NOMO-1 (cell line): ENCODE data around the gene GNAZ.
"Not testable (repeated sequence)": the region's sequence is repeated elsewhere in the genome, so short reads cannot be mapped to it uniquely, and the experiment has no call there.

Source experiments
- DNase-seq, 2 experiments: peaks; one replicate each; lab custom pipeline; 2025; ENCODE audit not compliant: unreplicated experiment in 2 of 2; lab: John Stamatoyannopoulos, UW

The GNAZ gene

GRCh38 chr22:23042179-23042578, 28.1 kb upstream of the GNAZ start:
- DNase-seq, result no peak

DNA sequence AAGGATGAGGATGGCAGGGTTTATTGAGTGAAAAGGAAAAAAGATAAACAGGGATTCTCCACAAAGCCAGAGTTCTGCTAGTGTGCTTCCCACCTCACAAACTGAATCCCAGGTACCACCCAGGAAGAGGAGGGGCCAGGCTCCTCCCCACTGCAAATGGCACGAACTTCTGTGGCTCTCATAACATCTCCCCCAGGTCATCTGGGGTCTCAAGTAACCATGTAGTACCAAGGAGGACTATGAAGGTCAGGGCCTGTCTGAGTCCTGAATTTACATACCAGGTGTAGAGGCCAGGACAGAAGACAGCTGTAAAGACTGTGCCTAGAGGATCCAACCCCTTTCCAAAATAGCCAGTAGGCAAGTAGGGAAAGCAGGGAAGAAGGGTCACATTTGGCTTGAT, 25.7 kb upstream of the GNAZ start:
- no peak for DNase-seq

DNA sequence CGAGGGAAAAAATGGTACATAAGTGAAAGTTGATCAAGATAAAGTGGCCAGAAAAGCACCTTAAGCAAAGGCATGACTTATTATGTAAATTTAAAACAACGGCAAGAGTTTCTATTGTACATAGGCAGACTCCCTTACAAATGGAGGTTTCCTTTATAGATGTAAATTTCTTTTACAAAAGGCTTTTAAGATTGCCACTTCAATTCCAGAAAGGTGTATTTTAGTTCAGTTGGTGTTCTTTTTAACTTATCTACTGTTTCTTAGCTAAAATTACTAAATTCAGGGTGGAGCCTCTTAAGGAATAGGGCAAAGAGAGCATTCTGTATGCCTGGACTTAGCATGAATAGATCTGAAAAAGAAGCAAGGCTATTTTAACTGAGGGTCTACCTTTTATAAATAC, 24.9 kb upstream of the GNAZ start:
- DNase-seq, result no peak

GRCh38 chr22:23047265-23047664, 23.1 kb upstream of the GNAZ start:
- no peak for DNase-seq

- DNase-seq, result no peak
Observed at GRCh38 chr22:23047742-23048141, 22.6 kb upstream of the GNAZ start.

GRCh38 chr22:23050546-23050945, 19.8 kb upstream of the GNAZ start:
- not testable (repeated sequence) for DNase-seq

DNA sequence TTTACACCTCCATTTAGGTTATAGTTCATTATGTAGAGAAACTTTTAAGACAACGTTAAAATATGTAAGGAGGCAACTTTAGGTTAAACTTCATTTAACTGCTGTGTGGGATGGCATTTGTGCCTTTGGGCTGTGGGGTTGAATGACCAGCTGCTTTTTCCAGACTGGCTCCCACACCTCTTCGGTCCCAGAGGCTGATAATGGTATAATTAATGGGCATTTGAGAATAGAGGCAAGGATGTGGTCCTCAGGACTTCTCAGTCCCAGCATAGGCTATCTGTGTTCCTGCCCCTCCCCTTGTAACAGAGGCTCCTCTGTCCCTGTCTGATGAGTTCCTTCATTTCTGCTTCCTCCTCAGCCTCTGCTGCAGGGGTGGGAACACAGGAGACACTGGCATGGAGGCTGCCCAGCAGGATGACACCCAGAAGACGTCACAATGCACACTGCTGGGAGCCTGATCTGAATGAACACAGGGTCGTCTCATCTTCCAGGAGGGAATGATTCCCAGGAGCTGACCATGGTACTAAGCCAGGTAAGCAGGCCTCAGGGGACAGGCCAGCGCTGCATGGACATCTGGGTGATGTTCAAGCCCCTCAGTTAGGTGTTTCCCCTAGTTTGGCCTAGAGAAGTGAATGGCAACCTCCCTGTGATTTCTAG, 17.1 kb upstream of the GNAZ start:
- no peak for DNase-seq

DNA sequence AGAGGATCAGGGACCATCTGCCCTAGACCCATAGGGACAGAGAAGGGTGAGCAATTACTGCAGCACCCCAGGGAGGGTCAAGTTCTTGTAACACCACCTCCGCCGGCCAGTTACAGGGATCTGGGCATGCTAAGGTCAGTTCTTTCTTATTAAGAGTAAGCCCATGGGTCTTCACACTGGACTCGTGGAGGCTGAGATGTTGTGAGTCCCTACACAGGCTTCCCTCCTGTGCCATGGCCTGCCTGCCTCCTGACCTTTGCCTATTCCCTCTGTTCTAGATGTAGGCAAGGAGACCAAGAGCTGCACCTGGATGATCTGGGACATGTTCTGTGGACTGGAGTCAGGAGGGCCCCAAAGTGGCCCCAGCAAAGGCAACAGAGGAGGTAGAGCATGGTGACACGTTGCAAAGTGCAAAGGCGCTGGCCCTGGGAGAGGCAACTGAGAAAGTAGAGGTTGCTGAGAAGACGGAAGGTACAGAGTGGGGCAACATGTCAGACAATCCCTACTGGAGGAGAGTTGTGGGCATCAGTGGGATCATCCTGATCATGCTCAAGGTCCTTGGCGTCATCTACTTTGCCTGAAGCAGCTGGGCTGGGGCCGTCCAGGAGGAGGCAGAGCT, 16.3 kb upstream of the GNAZ start:
- no peak for DNase-seq

DNA sequence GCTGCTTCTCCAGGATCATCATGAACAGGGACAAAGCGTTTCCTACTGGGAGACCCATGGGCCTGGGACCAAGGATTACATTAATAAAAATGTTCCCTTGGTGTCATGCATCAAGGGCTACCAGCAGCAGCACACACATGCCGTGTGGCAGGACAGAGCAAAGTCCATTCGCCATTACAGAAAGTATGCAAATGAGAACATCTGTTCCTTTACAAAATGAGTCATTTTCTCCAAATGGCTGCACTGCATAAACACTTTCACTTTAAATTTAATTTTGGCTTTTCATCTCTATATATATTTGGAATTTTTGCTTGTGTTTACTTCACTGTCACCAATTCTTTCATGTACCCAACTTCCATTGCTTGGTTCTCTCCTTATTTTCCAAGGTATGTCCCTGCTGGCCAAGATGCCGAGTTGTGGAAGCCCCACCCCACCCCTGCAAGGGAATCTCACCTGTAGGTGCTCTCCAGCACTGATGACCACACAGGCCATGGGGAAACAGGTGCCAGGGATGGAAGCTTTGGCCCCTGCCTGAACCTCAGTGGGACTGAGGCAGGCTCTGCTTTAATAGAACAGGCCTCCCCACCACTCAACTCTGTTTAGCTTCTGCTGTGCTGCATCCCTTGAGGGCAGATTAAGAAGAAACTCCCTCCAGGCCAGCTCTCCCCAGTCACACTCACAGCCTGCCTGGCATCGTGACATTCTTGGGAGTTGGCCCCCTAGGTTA, 15.6 kb upstream of the GNAZ start:
- DNase-seq, result no peak

- no peak for DNase-seq
Observed at GRCh38 chr22:23055449-23056179, 14.7 kb upstream of the GNAZ start.

DNA sequence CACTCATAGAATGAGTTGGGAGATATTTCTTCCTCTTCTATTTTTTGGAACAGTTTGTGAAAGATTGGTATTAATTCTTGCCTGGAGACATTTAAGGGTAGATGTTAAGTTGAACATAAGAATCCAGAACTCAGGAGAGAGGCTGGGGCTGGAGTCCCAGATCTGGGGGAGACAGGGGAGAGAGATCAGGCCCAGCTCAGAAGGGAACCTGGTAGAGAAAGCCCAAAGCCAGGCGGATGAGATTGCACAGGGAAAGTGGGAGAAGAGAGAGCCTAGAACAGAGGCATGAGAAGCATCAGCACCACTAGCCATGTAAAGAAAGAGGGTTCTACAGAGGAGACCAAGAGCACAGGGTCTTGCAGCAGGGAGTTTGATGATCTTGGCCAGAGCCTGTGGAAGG, 13.0 kb upstream of the GNAZ start:
- no peak for DNase-seq

GRCh38 chr22:23058063-23058462, 12.3 kb upstream of the GNAZ start:
- DNase-seq, result no peak

- no peak for DNase-seq
Observed at GRCh38 chr22:23058481-23059283, 11.6 kb upstream of the GNAZ start.

DNA sequence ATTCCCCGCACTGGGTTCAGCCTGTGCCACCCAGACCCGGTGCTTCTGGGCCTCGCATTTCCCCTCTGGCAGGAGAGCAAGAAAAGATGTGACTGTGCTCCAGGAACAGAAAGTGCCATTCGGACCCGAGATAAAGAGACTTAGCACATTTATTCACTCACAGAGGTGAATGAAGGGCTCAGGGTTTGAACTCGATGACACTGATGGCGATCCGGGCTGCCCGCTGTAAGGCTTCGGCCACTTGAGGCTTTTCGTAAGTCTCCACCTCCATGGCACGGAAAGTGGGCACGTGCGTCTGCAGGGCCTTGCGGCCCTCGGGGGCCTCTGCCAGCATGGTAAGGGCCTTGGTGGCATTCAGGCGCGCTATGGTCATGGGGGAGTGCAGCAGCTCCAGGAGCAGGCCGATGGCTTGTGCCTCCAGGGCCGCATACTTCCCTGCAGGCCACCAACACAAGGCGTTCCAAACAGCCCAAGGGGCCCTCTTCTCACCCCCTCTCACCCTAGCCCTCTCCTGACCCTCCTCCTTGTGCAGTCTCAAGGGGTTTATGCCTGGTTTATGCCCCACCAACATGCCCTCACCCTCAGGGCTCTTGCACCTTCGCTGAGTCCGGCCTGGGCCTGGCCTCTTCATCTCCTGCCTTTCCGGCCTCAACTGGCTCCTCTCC, 10.9 kb upstream of the GNAZ start:
- no peak for DNase-seq

- no peak for DNase-seq
Observed at GRCh38 chr22:23060612-23061400, 9.5 kb upstream of the GNAZ start.

DNA sequence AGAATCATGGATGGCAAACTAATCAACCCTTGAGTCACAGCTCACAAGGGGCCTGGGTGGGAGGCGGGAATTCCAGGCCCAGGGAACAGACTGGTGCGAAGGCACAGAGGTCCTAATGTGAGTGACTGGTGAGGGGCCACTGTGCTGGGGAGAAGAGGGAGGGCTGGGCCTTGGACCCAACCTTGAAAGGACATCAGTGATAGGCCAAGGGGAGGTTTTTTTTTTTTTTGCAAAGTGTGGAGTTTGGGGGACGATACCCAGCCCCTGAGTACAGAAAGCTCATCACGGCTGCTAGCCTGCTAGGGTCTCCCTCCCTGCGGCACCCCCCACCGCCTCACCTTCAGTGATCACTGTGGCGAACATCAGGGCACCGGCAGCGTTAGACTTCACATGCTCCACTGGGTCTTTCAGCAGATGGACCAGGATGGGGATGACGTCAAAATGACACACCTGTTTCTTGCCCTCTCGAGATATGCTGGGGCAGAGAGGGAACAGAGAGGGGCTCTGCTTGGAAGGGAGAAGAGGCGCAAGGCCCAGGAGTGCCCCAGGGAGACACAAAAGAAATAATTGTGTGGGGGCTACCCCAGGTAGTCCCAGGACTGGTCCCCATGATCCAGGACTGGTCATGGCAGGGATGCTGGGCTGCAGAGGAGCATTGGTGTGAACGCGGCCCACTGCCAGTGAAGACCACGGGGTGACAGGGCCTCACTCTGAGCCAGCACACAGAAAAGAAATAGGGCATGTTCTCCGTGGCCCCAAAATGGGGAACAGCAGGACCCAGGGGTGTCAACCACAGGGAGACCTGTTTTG, 8.6 kb upstream of the GNAZ start:
- no peak for DNase-seq

DNA sequence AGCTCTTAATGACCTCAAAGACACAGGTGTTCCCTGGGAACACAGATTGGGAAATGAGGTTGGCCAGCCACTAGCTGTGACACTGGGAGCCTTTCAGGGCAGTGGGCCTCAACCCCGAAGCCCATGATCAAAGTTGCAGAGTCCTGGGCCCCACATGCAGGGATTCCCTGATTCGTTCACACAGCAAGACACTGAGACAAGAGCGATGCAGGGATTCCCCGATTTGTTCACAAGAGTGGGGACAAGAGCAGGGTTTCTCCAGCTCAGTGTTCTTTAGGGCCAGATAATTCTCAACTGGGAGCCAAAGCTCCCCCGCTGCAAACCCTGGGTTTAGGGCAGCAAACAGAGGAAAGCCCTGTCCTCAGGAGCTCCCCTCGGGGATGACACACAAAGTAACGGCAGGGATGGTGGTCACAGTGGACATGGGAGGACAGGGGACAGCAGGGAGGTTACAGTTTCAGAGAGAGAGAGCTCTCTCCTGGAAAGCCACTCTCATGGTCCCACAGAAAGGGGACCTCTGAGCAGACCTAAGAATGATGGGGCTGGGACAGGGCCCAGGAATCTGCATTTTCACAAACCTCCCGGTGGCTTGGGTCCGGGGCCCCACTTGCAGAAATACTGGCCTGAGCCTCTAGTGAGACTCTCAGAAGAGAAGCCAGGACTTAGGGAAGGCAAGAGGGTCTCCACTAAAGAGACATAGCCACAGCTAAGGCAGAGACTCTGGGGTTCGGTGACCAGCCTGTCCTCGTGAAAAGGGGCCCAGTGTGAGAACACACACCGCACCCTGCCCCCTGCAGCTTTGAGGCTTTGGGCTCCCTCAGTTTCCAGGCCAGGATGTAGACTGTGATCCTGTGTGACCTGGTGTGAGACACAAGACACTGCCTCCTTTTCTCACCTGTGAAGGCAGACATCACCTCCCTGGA, 7.4 kb upstream of the GNAZ start:
- DNase-seq, result no peak
